BE2C (cell line): ENCODE data around the gene CLEC3A.

Source experiments
- DNase-seq: peaks from one replicate; pipeline ENCODE4 v3.0.0-alpha.2; 2020
- H3K27me3 ChIP-seq: fragments of 250-450 bp; sonication (Bioruptor Pico); 2 replicates; pipeline ENCODE4 v1.5.1; 2020; ENCODE audit warnings: mild to moderate bottlenecking
- H3K36me3 ChIP-seq: fragments of 250-450 bp; sonication (Bioruptor Pico); 2 replicates; pipeline ENCODE4 v1.5.1; 2020; ENCODE audit warnings: mild to moderate bottlenecking
- H3K4me1 ChIP-seq: fragments of 250-450 bp; sonication (Bioruptor Pico); 2 replicates; pipeline ENCODE4 v1.5.1; 2020
- H3K4me3 ChIP-seq: 2 replicates; pipeline ENCODE4 v1.5.1; 2011; ENCODE audit warnings: low read depth, low read length
- H3K9me3 ChIP-seq: fragments of 250-450 bp; sonication (Bioruptor Pico); 2 replicates; pipeline ENCODE4 v1.5.1; 2020
- TF ChIP-seq, protein P1 (sequence below): IDR thresholded peaks from 2 replicates; pipeline ENCODE4 v1.5.1; 2012; ENCODE audit warnings: mild to moderate bottlenecking, low read depth, low read length

Gene CLEC3A

DNA sequence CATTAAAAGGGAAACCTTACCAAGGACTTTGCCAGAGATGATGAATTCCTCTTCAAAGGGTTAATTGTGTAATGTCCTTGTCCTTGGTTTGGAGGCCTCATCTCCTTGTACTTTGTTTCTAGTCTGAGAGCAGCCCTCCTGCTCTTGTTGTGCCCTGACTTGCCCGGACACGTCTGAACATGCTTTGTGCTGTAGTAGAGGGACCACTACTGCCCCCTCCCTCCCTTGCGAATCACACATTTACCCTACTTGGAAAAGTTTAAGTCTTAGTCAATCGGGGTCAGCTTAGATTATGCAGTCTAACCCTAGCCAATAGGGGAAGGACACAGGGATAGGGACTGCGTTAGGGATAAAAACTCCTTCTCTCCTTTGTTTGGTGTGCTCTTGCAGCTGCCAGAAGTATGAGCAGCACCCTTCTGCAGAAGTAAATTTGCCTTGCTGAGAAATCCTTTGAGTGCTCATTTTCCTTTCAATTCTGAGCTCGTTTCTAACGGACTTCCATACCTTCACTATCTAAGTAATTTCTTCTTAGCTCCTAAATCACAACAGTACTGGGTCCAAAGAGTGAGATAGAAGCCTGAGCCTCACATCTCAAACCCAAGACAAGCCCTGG lies 26.4 kb upstream of the CLEC3A start:
- no peaks in the 10 kb centered on the region for H3K27me3 ChIP-seq
- no peaks in the 10 kb centered on the region for H3K4me1 ChIP-seq
- DNase-seq: no peak
- H3K36me3 ChIP-seq: no peaks in the 10 kb centered on the region
- H3K9me3 ChIP-seq: no peaks in the 10 kb centered on the region
- no peak overlapping the region for H3K4me3 ChIP-seq
- TF ChIP-seq, protein P1, sequence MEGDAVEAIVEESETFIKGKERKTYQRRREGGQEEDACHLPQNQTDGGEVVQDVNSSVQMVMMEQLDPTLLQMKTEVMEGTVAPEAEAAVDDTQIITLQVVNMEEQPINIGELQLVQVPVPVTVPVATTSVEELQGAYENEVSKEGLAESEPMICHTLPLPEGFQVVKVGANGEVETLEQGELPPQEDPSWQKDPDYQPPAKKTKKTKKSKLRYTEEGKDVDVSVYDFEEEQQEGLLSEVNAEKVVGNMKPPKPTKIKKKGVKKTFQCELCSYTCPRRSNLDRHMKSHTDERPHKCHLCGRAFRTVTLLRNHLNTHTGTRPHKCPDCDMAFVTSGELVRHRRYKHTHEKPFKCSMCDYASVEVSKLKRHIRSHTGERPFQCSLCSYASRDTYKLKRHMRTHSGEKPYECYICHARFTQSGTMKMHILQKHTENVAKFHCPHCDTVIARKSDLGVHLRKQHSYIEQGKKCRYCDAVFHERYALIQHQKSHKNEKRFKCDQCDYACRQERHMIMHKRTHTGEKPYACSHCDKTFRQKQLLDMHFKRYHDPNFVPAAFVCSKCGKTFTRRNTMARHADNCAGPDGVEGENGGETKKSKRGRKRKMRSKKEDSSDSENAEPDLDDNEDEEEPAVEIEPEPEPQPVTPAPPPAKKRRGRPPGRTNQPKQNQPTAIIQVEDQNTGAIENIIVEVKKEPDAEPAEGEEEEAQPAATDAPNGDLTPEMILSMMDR: no peak

DNA sequence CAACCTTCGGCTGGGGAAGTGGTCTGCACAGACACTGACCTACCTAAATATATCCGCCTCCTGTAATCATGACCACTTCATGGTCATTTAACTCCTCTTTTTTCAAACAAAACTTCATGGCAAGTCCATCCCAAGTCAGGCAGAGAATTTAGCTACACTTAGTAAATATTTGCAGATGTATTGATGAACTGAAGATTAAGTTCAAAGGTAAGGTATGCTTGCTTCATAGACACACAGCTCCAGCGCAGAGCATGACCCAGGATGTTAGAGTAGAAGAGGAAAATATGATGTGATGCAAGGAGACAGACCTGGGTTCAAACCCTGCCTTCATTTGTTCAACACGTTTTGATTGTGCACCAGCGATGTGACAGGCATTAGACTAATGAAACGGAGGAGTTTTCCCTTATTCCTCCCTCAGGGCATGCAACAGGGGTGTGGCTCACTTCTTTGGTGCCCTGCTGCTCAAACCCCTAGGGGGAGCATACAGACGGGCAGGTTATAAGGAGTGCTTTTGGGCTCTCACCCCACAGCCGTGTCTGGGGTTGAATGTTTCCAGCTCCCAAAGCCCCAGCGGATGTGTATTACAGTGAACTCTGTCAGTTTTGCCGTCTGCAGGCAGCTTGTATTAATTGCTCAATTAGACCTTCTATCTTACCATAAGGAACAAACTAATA lies 23.9 kb upstream of the CLEC3A start:
- no peaks in the 10 kb centered on the region for H3K9me3 ChIP-seq

GRCh38 chr16:78001451-78002025 lies 20.8 kb upstream of the CLEC3A start:
- TF ChIP-seq, protein P1: no peak
- no peaks in the 10 kb centered on the region for H3K27me3 ChIP-seq
- no peaks in the 10 kb centered on the region for H3K36me3 ChIP-seq
- no peaks in the 10 kb centered on the region for H3K9me3 ChIP-seq
- DNase-seq: no peak
- H3K4me3 ChIP-seq: no peak overlapping the region
- no peaks in the 10 kb centered on the region for H3K4me1 ChIP-seq

More for the DNA sequence above, 23.9 kb upstream of the CLEC3A start:
- TF ChIP-seq, protein P1: no peak
- Histone ChIP-seq H3K4me3 (no peak overlapping the region), H3K27me3 (no peaks in the 10 kb centered on the region), H3K4me1 (no peaks in the 10 kb centered on the region), H3K36me3 (no peaks in the 10 kb centered on the region)
- DNase-seq: no peak

DNA sequence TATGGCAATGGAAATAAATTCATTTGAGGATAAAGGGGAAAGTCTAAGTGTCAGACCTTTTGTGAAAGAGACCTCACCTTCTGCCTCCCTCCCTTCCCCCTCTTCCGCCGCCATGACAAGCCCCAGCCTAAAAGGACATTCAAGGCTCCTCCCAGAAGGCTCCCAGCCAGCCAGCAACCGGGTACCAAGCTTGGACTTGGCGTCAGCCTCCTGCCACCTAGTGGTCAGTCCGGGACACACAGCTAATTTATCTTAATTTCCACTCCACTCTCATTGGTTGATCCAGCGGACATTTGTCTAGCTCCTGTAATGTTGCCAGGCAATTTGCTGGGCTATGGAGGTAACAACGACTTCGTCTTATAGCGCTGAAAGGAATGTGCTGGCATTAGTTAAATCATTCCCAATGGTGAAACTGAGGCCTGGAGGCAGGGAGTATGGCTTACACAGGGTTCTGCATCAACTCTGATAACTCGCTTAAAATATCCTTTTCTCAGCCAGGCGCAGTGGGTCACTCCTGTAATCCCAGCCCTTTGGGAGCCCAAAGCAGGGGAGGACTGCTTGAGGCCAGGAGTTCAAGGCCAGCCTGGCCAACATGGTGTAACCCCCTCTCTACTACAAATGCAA lies 19.3 kb upstream of the CLEC3A start:
- H3K4me1 ChIP-seq: no peaks in the 10 kb centered on the region
- peak; percentile 85 for DNase-seq
- H3K27me3 ChIP-seq: no peaks in the 10 kb centered on the region
- no peaks in the 10 kb centered on the region for H3K36me3 ChIP-seq
- TF ChIP-seq, protein P1: peak; percentile 84
- H3K9me3 ChIP-seq: no peaks in the 10 kb centered on the region
- H3K4me3 ChIP-seq: no peak overlapping the region

DNA sequence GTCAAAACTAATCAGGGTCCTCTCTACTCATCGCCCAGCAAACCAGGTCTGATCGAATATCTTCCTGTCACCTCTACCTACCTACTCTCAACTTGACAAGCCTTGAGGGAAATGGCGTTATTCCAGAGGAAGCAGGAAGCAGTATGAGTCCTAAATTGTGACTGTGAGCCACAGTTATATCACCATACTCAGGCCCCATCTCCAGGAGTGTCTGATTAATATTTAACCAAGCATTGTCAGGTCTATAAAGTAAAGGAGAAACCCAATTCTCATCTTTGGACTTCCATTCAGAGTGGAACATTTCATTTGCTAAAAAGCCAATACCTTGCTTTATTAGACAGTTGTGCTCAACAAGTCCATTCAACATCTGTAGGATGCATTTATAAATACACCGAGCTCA lies 17.8 kb upstream of the CLEC3A start:
- H3K9me3 ChIP-seq: no peaks in the 10 kb centered on the region
- TF ChIP-seq, protein P1: no peak
- H3K4me1 ChIP-seq: no peaks in the 10 kb centered on the region
- H3K4me3 ChIP-seq: no peak overlapping the region
- H3K27me3 ChIP-seq: no peaks in the 10 kb centered on the region
- DNase-seq: no peak
- H3K36me3 ChIP-seq: no peaks in the 10 kb centered on the region
